ENCODE measurements around the gene ENTHD1. TPM values are rescaled to one million over a fixed set of nuclear protein-coding genes. Genes with fewer than 3 reads are reported as not detected.

Gene ENTHD1
- total RNA-seq, 1 donor = not detected

DNA sequence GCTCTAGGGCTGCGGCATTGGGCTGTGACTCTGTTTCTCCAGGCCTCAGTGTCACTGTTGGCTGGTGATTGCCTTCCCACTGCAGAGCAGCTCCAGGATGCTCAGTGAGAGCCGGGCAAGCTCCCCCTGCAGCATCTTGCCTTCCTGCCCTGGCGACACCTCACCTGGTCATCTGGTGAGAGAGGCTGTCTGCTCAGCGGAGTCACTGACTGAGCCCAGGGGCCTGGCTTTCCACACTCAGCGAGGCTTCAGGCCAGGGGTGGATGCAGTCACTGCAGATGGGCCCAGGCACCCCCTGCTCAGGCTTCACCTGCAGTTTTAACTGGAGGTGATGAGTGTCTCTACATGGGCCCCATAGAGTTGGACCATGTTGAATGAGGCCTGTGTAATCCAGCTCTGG is 186.2 kb downstream of the ENTHD1 start:
- H3K4me3 ChIP-seq (ENCODE audit: low read depth, low read length) = no peak overlapping the region
- no peak for DNase-seq (ENCODE audit: low read depth)
- TF ChIP-seq, protein P1, sequence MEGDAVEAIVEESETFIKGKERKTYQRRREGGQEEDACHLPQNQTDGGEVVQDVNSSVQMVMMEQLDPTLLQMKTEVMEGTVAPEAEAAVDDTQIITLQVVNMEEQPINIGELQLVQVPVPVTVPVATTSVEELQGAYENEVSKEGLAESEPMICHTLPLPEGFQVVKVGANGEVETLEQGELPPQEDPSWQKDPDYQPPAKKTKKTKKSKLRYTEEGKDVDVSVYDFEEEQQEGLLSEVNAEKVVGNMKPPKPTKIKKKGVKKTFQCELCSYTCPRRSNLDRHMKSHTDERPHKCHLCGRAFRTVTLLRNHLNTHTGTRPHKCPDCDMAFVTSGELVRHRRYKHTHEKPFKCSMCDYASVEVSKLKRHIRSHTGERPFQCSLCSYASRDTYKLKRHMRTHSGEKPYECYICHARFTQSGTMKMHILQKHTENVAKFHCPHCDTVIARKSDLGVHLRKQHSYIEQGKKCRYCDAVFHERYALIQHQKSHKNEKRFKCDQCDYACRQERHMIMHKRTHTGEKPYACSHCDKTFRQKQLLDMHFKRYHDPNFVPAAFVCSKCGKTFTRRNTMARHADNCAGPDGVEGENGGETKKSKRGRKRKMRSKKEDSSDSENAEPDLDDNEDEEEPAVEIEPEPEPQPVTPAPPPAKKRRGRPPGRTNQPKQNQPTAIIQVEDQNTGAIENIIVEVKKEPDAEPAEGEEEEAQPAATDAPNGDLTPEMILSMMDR (IDR thresholded peaks at IDR 0.05; ENCODE audit: insufficient read depth, low read length) = no peak

DNA sequence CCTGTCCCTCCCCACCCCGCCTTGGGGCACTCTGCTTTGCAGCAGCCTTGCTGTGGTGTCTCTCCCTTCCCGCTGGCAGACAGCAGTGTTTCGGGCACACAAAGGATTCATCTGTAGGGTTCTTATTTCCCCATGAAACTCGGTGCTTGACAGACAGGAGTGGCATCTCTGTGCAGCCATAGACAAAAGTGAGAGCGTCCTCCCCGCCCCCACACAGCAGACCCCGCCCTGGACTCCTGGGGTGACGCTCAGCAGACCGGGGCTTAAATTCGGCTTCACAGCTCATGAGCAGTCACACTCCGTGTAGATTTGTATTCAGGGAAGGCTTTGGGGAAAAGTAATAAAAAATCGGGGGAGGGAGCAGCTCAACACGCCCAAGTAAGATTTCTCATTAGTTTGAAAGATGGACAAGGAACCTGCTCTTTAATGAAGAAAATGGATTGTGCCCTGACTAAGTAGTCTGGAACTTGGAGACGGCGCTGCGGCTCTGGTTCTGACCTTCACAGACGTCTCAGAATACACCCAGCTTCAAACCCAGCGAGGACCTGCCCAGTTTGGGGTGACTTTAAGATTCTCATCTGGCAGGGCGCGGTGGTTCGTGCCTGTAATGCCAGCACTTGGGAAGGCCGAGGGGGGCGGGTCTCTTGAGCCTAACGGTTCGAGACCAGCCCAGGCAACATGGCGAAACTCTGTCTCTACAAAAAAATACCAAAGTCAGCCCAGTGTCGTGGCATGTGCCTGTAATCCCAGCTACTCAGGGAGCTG is 187.0 kb downstream of the ENTHD1 start:
- DNase-seq (ENCODE audit: low read depth) = no peak
- TF ChIP-seq, protein P1 (IDR thresholded peaks at IDR 0.05; ENCODE audit: insufficient read depth, low read length) = no peak
- H3K4me3 ChIP-seq (ENCODE audit: low read depth, low read length) = no peak overlapping the region

DNA sequence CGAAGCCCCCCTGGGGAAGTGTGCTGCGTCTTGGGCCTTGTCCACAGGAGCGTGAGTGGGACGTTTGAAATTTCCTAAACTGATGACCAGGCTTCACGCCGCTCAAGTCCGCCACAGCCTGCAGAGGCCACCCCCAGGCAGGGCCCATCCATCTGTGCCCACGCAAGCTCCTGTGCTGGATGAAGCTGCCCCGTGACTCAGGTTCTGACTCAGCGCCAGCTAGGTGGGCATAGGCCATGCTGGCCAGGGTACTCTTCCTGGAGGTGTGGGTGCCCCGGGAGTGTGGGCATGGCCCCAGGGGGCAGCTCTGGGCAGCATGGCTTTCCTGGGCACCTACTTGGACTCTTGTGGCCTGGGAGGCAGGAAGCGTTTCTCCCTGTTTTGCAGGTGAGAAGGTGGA is 188.2 kb downstream of the ENTHD1 start:
- no peak overlapping the region for H3K4me3 ChIP-seq (ENCODE audit: low read depth, low read length)
- TF ChIP-seq, protein P1 (IDR thresholded peaks at IDR 0.05; ENCODE audit: insufficient read depth, low read length) = no peak
- DNase-seq (ENCODE audit: low read depth) = no peak

DNA sequence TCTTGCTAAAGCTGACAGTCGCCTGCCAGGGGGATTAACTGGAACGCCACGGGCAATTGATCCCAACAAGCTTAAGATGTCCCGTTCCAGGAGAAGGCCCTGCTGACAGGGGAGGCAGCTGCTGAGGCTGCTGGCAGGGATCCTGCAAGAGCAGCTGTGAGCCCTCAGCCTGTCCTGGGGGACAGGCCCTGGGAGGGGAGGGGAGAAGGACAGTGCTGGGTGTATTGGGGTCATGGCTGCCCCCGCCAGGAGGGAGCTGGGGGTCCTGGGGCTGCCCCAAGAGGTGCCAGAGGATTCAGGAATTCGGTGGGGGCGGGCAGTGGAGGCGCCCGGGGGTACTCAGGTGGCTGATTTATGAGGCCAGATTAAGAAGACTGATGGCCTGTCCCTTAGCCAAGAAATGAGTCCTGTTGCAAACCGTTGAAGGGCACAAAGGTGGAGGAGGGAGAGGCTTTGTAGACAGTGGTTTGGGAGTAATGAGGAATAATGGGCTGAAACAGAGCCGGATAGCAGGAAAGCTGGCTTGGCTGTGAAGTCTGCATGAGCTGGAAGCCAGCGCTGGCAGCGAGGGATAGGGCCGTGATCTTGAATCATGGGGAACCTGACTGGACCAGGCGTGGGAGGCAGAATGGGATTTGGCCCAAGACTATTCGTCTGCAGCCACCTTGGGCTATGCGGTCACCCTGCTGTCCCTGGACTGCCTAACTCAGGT is 189.5 kb downstream of the ENTHD1 start:
- DNase-seq (ENCODE audit: low read depth) = peak; percentile 12
- no peak overlapping the region for H3K4me3 ChIP-seq (ENCODE audit: low read depth, low read length)
- TF ChIP-seq, protein P1 (IDR thresholded peaks at IDR 0.05; ENCODE audit: insufficient read depth, low read length) = no peak

DNA sequence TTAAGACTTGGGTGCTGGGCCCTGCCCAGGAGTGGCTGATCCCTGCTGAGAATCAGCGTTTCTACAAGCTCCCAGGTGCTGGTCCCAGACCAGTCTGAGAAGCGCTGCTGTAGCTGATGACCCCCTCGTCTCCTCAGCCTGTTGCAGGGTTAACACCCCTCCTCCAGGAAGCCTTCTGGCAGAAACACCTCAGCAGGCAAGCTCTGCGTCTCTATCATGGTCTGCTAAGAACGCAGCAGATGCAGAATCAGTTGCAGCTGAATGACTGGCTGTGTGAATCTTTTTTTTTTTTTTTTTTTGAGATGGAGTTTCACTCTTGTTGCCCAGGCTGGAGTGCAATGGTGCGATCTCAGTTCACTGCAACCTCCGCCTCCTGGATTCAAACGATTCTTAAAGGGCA is 190.5 kb downstream of the ENTHD1 start:
- no peak overlapping the region for H3K4me3 ChIP-seq (ENCODE audit: low read depth, low read length)
- no peak for DNase-seq (ENCODE audit: low read depth)
- TF ChIP-seq, protein P1 (IDR thresholded peaks at IDR 0.05; ENCODE audit: insufficient read depth, low read length) = no peak

DNA sequence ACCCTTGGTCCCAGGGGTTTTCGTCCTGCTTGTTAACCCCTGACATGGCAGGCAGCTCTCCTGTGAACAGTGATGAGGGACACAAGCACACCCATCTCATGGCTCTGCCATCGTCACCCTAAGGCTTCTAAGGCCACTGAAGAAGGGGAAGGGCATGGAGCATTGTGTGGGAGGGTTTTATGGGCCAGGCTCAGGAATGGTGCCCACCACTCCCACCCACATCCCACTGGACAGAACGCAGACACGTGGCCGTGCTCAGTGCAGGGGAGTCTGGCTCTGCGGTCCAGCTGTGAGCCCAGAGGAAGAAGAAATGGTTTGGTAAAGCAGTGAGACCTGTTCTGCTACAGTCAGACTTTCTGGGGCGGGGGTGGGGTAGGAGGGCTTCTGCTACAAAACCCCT is 193.0 kb downstream of the ENTHD1 start:
- TF ChIP-seq, protein P1 (IDR thresholded peaks at IDR 0.05; ENCODE audit: insufficient read depth, low read length) = no peak
- no peak for DNase-seq (ENCODE audit: low read depth)
- H3K4me3 ChIP-seq (ENCODE audit: low read depth, low read length) = no peak overlapping the region

All from fibroblast of the aortic adventitia (primary cell).